Stimulated activated CD4-positive, alpha-beta T cell treated with anti-CD3 and anti-CD28 coated beads, Interleukin-12 subunit alpha, Interleukin-12 subunit beta, amount 100 ng/mL, for 48 hours (primary cell): Measurements from ENCODE around the gene PCYT2.

Experiments
- DNase-seq, 3 donors: peaks; one replicate each; pipeline ENCODE4 v3.0.0-alpha.2; 2020; ENCODE audit warnings: low read depth in 2 of 3, low spot score in 1 of 3

Gene PCYT2

GRCh38 chr17:81858967-81859905 lies 52.0 kb downstream of the PCYT2 start:
- DNase-seq: no peak

GRCh38 chr17:81858170-81858966 lies 52.8 kb downstream of the PCYT2 start:
- DNase-seq: no peak

- no peak for DNase-seq
Observed at GRCh38 chr17:81854974-81855774, 56.0 kb downstream of the PCYT2 start.

- DNase-seq: no peak
Observed at GRCh38 chr17:81852237-81852636, 59.0 kb downstream of the PCYT2 start.

GRCh38 chr17:81851423-81851822 lies 59.8 kb downstream of the PCYT2 start:
- DNase-seq: no peak
